Right atrium auricular region (tissue), 2 donors: ENCODE results near the gene HBQ1. TPM values are rescaled to one million over a fixed set of nuclear protein-coding genes. Genes with fewer than 3 reads are reported as not detected.

ENCODE experiments used
- DNase-seq: peaks from one replicate; pipeline ENCODE4 v3.0.0-alpha.2; 2019; ENCODE audit warnings: low spot score
- H3K27ac ChIP-seq, 2 donors: fragments of 200-600 bp; sonication (generic); 1 replicate in 1 of 2; 2 replicates in 1 of 2; pipeline ENCODE4 v1.5.1; 2016 to 2019
- H3K27me3 ChIP-seq, 2 donors: fragments of 200-600 bp; sonication (generic); one replicate each; pipeline versions ENCODE4 v1.5.1 to v1.6.0; 2017 to 2019
- H3K36me3 ChIP-seq: fragments of 200-600 bp; sonication (generic); one replicate; pipeline ENCODE4 v1.5.1; 2016
- H3K4me1 ChIP-seq, 2 donors: fragments of 200-600 bp; sonication (generic); one replicate each; pipeline versions ENCODE4 v1.5.1 to v1.6.0; 2017 to 2019
- H3K4me3 ChIP-seq, 2 donors: fragments of 200-600 bp; sonication (generic); 1 replicate in 1 of 2; 2 replicates in 1 of 2; pipeline ENCODE4 v1.5.1; 2017 to 2019; ENCODE audit warnings: mild to moderate bottlenecking in 1 of 2, moderate library complexity in 1 of 2
- H3K9me3 ChIP-seq, 2 donors: fragments of 200-600 bp; sonication (generic); one replicate each; pipeline ENCODE4 v1.5.1; 2019
- CTCF ChIP-seq, 2 donors: fragments of 200-600 bp; sonication (generic); IDR thresholded peaks; one replicate each; pipeline ENCODE4 v1.5.1; 2019; ENCODE audit warnings: antibody characterized with exemption in 2 of 2
- total RNA-seq, 2 donors: library from RNA; depleted of rRNA; stranded (reverse); fragments of >200 nt; gene quantifications; one replicate each; pipeline ENCODE4 v1.1.0, GENCODE V29; 2016

HBQ1 gene
- total RNA-seq, 2 donors from 2014 or later = 2.1 to 2.8 TPM

- no peak for DNase-seq
- H3K4me1 ChIP-seq = peaks cover 0 to 28% of the 10 kb centered on the region in 2 donors
- H3K4me3 ChIP-seq = peak overlapping the region in 1 of 2 donors; percentile 43
- H3K27me3 ChIP-seq = peaks cover 0 to 14% of the 10 kb centered on the region in 2 donors
- no peaks in the 10 kb centered on the region for H3K9me3 ChIP-seq
- no peaks in the 10 kb centered on the region for H3K36me3 ChIP-seq
- no peak overlapping the region for H3K27ac ChIP-seq
- peak; percentile 94 to 99 for TF ChIP-seq CTCF (IDR thresholded peaks at IDR 0.05)
Measured at GRCh38 chr16:181565-182021, 1.3 kb downstream of the HBQ1 start.

GRCh38 chr16:183005-183404 is 2.7 kb downstream of the HBQ1 start:
- Histone ChIP-seq H3K4me1 (peaks cover 0 to 20% of the 10 kb centered on the region in 2 donors), H3K27ac (no peak overlapping the region), H3K36me3 (peaks cover 9% of the 10 kb centered on the region), H3K27me3 (peaks cover 0 to 6% of the 10 kb centered on the region in 2 donors), H3K4me3 (no peak overlapping the region), H3K9me3 (no peaks in the 10 kb centered on the region)
- no peak for TF ChIP-seq CTCF (IDR thresholded peaks at IDR 0.05)
- DNase-seq = no peak

- Histone ChIP-seq H3K4me3 (no peak overlapping the region), H3K9me3 (no peaks in the 10 kb centered on the region), H3K27ac (no peak overlapping the region), H3K27me3 (peaks cover 0 to 4% of the 10 kb centered on the region in 2 donors), H3K36me3 (peaks cover 30% of the 10 kb centered on the region), H3K4me1 (peaks cover 0 to 14% of the 10 kb centered on the region in 2 donors)
- no peak for DNase-seq
- TF ChIP-seq CTCF (IDR thresholded peaks at IDR 0.05) = no peak
Measured at GRCh38 chr16:185213-185612, 5.0 kb downstream of the HBQ1 start.

GRCh38 chr16:185691-186090 is 5.4 kb downstream of the HBQ1 start:
- TF ChIP-seq CTCF (IDR thresholded peaks at IDR 0.05) = no peak
- peaks cover 0 to 10% of the 10 kb centered on the region in 2 donors for H3K4me1 ChIP-seq
- H3K4me3 ChIP-seq = no peak overlapping the region
- H3K27ac ChIP-seq = no peak overlapping the region
- peaks cover 35% of the 10 kb centered on the region for H3K36me3 ChIP-seq
- H3K9me3 ChIP-seq = no peaks in the 10 kb centered on the region
- H3K27me3 ChIP-seq = peaks cover 0 to under 1% of the 10 kb centered on the region in 2 donors
- DNase-seq = no peak

- Histone ChIP-seq H3K36me3 (peaks cover 51% of the 10 kb centered on the region), H3K9me3 (no peaks in the 10 kb centered on the region), H3K27me3 (no peaks in the 10 kb centered on the region), H3K27ac (no peak overlapping the region), H3K4me1 (no peaks in the 10 kb centered on the region), H3K4me3 (no peak overlapping the region)
- no peak for DNase-seq
- TF ChIP-seq CTCF (IDR thresholded peaks at IDR 0.05) = no peak
Measured at GRCh38 chr16:187330-187729, 7.1 kb downstream of the HBQ1 start.

- no peaks in the 10 kb centered on the region for H3K4me1 ChIP-seq
- H3K27ac ChIP-seq = no peak overlapping the region
- no peaks in the 10 kb centered on the region for H3K27me3 ChIP-seq
- DNase-seq = no peak
- no peaks in the 10 kb centered on the region for H3K9me3 ChIP-seq
- no peak for TF ChIP-seq CTCF (IDR thresholded peaks at IDR 0.05)
- H3K4me3 ChIP-seq = no peak overlapping the region
- peaks cover 65% of the 10 kb centered on the region for H3K36me3 ChIP-seq
Measured at GRCh38 chr16:188674-189073, 8.4 kb downstream of the HBQ1 start.
